ENCODE measurements around the gene PCNX1. TPM values are rescaled to one million over a fixed set of nuclear protein-coding genes. Genes with fewer than 3 reads are reported as not detected.
"Not testable (repeated sequence)": the region's sequence is repeated elsewhere in the genome, so short reads cannot be mapped to it uniquely, and the experiment has no call there.

PCNX1 gene
- total and polyA plus RNA-seq, 2 donors (not counting 1 experiment from before 2014, with no cell fraction given), result 35.7 to 69.4 TPM

DNA sequence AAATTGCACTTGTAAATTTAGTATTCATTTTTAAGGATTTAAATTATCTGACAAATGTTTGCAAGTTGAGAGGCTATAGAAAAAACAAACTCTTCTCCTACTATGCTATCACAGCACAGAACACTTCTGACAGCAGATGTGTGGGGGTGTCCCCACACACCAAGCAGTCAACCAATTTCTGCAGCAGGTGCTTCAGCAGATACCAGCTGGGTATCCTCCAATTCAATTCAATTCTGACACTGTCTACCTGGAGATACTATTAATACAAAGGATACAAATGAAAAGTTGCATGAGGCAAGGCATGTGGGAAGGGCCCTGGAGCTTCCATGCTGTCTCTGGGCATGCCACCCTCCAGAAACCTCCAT, 35.1 kb downstream of the PCNX1 start:
- DNase-seq (ENCODE audit: low read depth in 2 of 2), result no peak
- no peak overlapping the region for H3K9ac ChIP-seq (ENCODE audit: insufficient read depth, low read length)
- H3K27me3 ChIP-seq (ENCODE audit: control insufficient read depth, insufficient read depth, low read length), result no peaks in the 10 kb centered on the region
- H3K79me2 ChIP-seq (ENCODE audit: control insufficient read depth, insufficient read depth, low read length), result peaks cover 23% of the 10 kb centered on the region
- H4K20me1 ChIP-seq (ENCODE audit: control insufficient read depth, extremely low read depth, insufficient read depth, low read length), result peaks cover 1% of the 10 kb centered on the region
- no peak overlapping the region for H2AFZ ChIP-seq (ENCODE audit: low read length)
- H3K36me3 ChIP-seq (ENCODE audit: control insufficient read depth, insufficient read depth, low read length), result no peaks in the 10 kb centered on the region
- no peaks in the 10 kb centered on the region for H3K9me3 ChIP-seq (ENCODE audit: control insufficient read depth, insufficient read depth, low read depth, low read length)
- no peak overlapping the region for H3K4me2 ChIP-seq (ENCODE audit: extremely low read depth, insufficient read depth, low read length)
- H3K4me1 ChIP-seq (ENCODE audit: control insufficient read depth, extremely low read depth, insufficient read depth, low read length), result no peaks in the 10 kb centered on the region
- no peak overlapping the region for H3K27ac ChIP-seq (ENCODE audit: insufficient read depth, low read length)
- TF ChIP-seq, protein P1, sequence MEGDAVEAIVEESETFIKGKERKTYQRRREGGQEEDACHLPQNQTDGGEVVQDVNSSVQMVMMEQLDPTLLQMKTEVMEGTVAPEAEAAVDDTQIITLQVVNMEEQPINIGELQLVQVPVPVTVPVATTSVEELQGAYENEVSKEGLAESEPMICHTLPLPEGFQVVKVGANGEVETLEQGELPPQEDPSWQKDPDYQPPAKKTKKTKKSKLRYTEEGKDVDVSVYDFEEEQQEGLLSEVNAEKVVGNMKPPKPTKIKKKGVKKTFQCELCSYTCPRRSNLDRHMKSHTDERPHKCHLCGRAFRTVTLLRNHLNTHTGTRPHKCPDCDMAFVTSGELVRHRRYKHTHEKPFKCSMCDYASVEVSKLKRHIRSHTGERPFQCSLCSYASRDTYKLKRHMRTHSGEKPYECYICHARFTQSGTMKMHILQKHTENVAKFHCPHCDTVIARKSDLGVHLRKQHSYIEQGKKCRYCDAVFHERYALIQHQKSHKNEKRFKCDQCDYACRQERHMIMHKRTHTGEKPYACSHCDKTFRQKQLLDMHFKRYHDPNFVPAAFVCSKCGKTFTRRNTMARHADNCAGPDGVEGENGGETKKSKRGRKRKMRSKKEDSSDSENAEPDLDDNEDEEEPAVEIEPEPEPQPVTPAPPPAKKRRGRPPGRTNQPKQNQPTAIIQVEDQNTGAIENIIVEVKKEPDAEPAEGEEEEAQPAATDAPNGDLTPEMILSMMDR (conservative IDR thresholded peaks at IDR 0.05 in 1 of 2, IDR thresholded peaks at IDR 0.05 in 1 of 2; ENCODE audit: low read depth in 1 of 2, low read length in 2 of 2), result no peak
- TF ChIP-seq EZH2 (IDR thresholded peaks at IDR 0.05; ENCODE audit: low read length, missing control alignments), result no peak
- no peak overlapping the region for H3K4me3 ChIP-seq (replicated peaks in 1 of 4; ENCODE audit: control extremely low read depth in 1 of 4, insufficient read depth in 1 of 4, low read depth in 3 of 4, low read length in 4 of 4)

DNA sequence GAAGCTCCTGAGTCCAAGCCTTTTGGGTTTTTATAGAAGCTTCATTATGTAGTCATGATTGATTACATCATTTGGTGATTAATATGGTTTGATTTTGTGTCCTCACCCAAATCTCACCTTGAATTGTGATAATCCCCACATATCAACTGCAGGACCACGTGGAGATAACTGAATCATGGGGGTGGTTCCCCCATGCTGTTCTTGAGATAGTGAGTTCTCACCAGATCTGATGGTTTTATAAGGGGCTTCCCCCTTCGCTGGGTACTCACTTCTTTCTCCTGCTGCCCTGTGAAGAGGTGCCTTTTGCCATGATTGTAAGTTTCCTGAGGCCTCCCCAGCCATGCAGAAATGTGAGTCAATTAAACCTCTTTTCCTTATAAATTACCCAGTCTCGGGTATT, 35.5 kb downstream of the PCNX1 start:
- not testable (repeated sequence) for H3K36me3 ChIP-seq (ENCODE audit: control insufficient read depth, insufficient read depth, low read length); H3K4me3 ChIP-seq (replicated peaks in 1 of 4; ENCODE audit: control extremely low read depth in 1 of 4, insufficient read depth in 1 of 4, low read depth in 3 of 4, low read length in 4 of 4); H3K9me3 ChIP-seq (ENCODE audit: control insufficient read depth, insufficient read depth, low read depth, low read length); H3K9ac ChIP-seq (ENCODE audit: insufficient read depth, low read length); H3K4me1 ChIP-seq (ENCODE audit: control insufficient read depth, extremely low read depth, insufficient read depth, low read length); H4K20me1 ChIP-seq (ENCODE audit: control insufficient read depth, extremely low read depth, insufficient read depth, low read length); DNase-seq (ENCODE audit: low read depth in 2 of 2); H3K4me2 ChIP-seq (ENCODE audit: extremely low read depth, insufficient read depth, low read length); H3K27me3 ChIP-seq (ENCODE audit: control insufficient read depth, insufficient read depth, low read length); H2AFZ ChIP-seq (ENCODE audit: low read length); H3K27ac ChIP-seq (ENCODE audit: insufficient read depth, low read length)
- peaks cover 23% of the 10 kb centered on the region for H3K79me2 ChIP-seq (ENCODE audit: control insufficient read depth, insufficient read depth, low read length)

DNA sequence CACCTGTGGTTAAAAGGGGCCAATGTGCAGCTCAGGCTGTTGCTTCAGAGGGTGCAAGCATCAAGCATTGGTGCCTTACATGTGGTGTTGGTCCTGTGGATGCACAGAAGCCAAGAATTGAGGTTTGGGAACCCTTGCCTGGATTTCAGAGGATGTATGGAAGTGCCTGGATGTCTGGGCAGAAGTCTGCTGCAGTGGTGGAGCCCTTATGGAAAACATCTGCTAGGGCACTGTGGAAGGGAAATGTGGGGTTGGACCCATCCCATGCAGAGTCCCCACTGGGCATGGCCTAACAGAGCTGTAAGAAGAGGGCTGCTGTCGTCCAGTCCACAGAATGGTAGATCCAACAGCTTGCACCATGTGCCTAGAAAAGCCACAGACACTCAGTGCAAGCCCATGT, 36.6 kb downstream of the PCNX1 start:
- Histone ChIP-seq H3K4me2 (ENCODE audit: extremely low read depth, insufficient read depth, low read length) (no peak overlapping the region), H4K20me1 (ENCODE audit: control insufficient read depth, extremely low read depth, insufficient read depth, low read length) (peaks cover 1% of the 10 kb centered on the region), H3K27me3 (ENCODE audit: control insufficient read depth, insufficient read depth, low read length) (no peaks in the 10 kb centered on the region), H3K4me3 (replicated peaks in 1 of 4; ENCODE audit: control extremely low read depth in 1 of 4, insufficient read depth in 1 of 4, low read depth in 3 of 4, low read length in 4 of 4) (no peak overlapping the region), H3K9me3 (ENCODE audit: control insufficient read depth, insufficient read depth, low read depth, low read length) (no peaks in the 10 kb centered on the region), H2AFZ (ENCODE audit: low read length) (no peak overlapping the region), H3K4me1 (ENCODE audit: control insufficient read depth, extremely low read depth, insufficient read depth, low read length) (no peaks in the 10 kb centered on the region), H3K36me3 (ENCODE audit: control insufficient read depth, insufficient read depth, low read length) (no peaks in the 10 kb centered on the region), H3K9ac (ENCODE audit: insufficient read depth, low read length) (no peak overlapping the region), H3K27ac (ENCODE audit: insufficient read depth, low read length) (no peak overlapping the region), H3K79me2 (ENCODE audit: control insufficient read depth, insufficient read depth, low read length) (peaks cover 23% of the 10 kb centered on the region)
- DNase-seq (ENCODE audit: low read depth in 2 of 2), result no peak
- TF ChIP-seq EZH2 (IDR thresholded peaks at IDR 0.05; ENCODE audit: low read length, missing control alignments), result no peak
- TF ChIP-seq, protein P1 (conservative IDR thresholded peaks at IDR 0.05 in 1 of 2, IDR thresholded peaks at IDR 0.05 in 1 of 2; ENCODE audit: low read depth in 1 of 2, low read length in 2 of 2), result no peak
